GM23338 (cell line): ENCODE data around the gene NINL. TPM values are rescaled to one million over a fixed set of nuclear protein-coding genes. Genes with fewer than 3 reads are reported as not detected.
"Not testable (repeated sequence)": the region's sequence is repeated elsewhere in the genome, so short reads cannot be mapped to it uniquely, and the experiment has no call there.

ENCODE experiments used
- ATAC-seq: fragments of 200-7000 bp; cut with Tn5 transposase; 3 replicates; pipeline ENCODE4 v1.9.1; 2020
- DNase-seq: peaks from one replicate; pipeline ENCODE4 v3.0.0-alpha.2; 2015; ENCODE audit warnings: low spot score
- H2AFZ ChIP-seq: fragments of 200-600 bp; sonication (generic); 2 replicates; pipeline ENCODE4 v1.8.0; 2016; ENCODE audit warnings: antibody characterized with exemption, mild to moderate bottlenecking, moderate library complexity
- H3F3A ChIP-seq: fragments of 200-600 bp; sonication (generic); replicated peaks from 2 replicates; pipeline ENCODE4 v1.8.0; 2017; ENCODE audit warnings: antibody characterized with exemption, mixed run types, low read depth
- H3K27ac ChIP-seq: fragments of 200-600 bp; sonication (generic); 2 replicates; pipeline ENCODE4 v1.6.1; 2016; ENCODE audit warnings: low read depth
- H3K27me3 ChIP-seq: fragments of 200-600 bp; sonication (generic); 2 replicates; pipeline ENCODE4 v1.8.0; 2016; ENCODE audit warnings: mild to moderate bottlenecking, mixed run types, moderate library complexity; ENCODE audit not compliant: insufficient read depth
- H3K36me3 ChIP-seq: fragments of 200-600 bp; sonication (generic); 2 replicates; pipeline ENCODE4 v1.8.0; 2016; ENCODE audit warnings: mild to moderate bottlenecking; ENCODE audit not compliant: insufficient read depth
- H3K4me1 ChIP-seq: fragments of 200-600 bp; sonication (generic); 2 replicates; pipeline ENCODE4 v1.8.0; 2016; ENCODE audit warnings: mild to moderate bottlenecking, moderate library complexity; ENCODE audit not compliant: insufficient read depth
- H3K4me2 ChIP-seq: fragments of 200-600 bp; sonication (generic); 2 replicates; pipeline ENCODE4 v1.7.1; 2017; ENCODE audit warnings: mixed run types
- H3K4me3 ChIP-seq: fragments of 200-600 bp; sonication (generic); 2 replicates; pipeline ENCODE4 v1.6.1; 2016; ENCODE audit warnings: mixed run types
- H3K79me2 ChIP-seq: fragments of 200-600 bp; sonication (generic); replicated peaks from 2 replicates; pipeline ENCODE4 v1.8.0; 2017; ENCODE audit warnings: mild to moderate bottlenecking; ENCODE audit not compliant: insufficient read depth
- H3K9me2 ChIP-seq: fragments of 200-600 bp; sonication (generic); 2 replicates; pipeline ENCODE4 v1.8.0; 2017; ENCODE audit not compliant: insufficient read depth
- H4K20me1 ChIP-seq: fragments of 200-600 bp; sonication (generic); replicated peaks from 2 replicates; pipeline ENCODE4 v1.8.0; 2017; ENCODE audit warnings: mild to moderate bottlenecking; ENCODE audit not compliant: insufficient read depth
- H3K27ac Mint-ChIP-seq: 2 replicates; pipeline ENCODE4 v1.8.0; 2020; ENCODE audit warnings: inconsistent platforms, mild to moderate bottlenecking, moderate library complexity, mixed read lengths
- H3K27me3 Mint-ChIP-seq: 3 replicates; pipeline ENCODE4 v1.8.0; 2022; ENCODE audit warnings: low read depth, mild to moderate bottlenecking, moderate library complexity, mixed read lengths, inconsistent platforms; ENCODE audit not compliant: insufficient read depth, poor library complexity
- H3K36me3 Mint-ChIP-seq: 3 replicates; pipeline ENCODE4 v1.8.0; 2021; ENCODE audit warnings: low read depth, mild to moderate bottlenecking, inconsistent platforms, moderate library complexity, mixed read lengths
- H3K4me1 Mint-ChIP-seq: 3 replicates; pipeline ENCODE4 v1.8.0; 2020; ENCODE audit warnings: mild to moderate bottlenecking, inconsistent platforms, mixed read lengths
- H3K4me3 Mint-ChIP-seq: 3 replicates; pipeline ENCODE4 v1.8.0; 2021; ENCODE audit warnings: moderate library complexity, mild to moderate bottlenecking, inconsistent platforms, mixed read lengths
- H3K9me3 Mint-ChIP-seq: 3 replicates; pipeline ENCODE4 v1.8.0; 2020; ENCODE audit warnings: moderate library complexity, mild to moderate bottlenecking, inconsistent platforms, mixed read lengths
- CREB1 ChIP-seq: fragments of 250-450 bp; sonication (Bioruptor Pico); IDR thresholded peaks from 2 replicates; pipeline ENCODE4 v1.5.0; 2020; ENCODE audit warnings: low read depth, mild to moderate bottlenecking, moderate library complexity
- CTCF ChIP-seq, 2 experiments: fragments of 200-600 bp in 1 of 2; sonication (generic) in 1 of 2; conservative IDR thresholded peaks; 2 replicates each; pipeline versions ENCODE4 v1.5.1 to v1.6.1; 2016 to 2017; ENCODE audit warnings: antibody characterized with exemption in 2 of 2, low read depth in 2 of 2, mild to moderate bottlenecking in 2 of 2, moderate library complexity in 1 of 2
- EZH2 ChIP-seq: fragments of 200-600 bp; sonication (generic); IDR thresholded peaks from one replicate; pipeline ENCODE4 v1.8.0; 2017; ENCODE audit warnings: antibody characterized with exemption, mild to moderate bottlenecking, low read depth; ENCODE audit not compliant: unreplicated experiment
- JUNB ChIP-seq: IDR thresholded peaks from one replicate; pipeline ENCODE4 v1.6.1; 2016; ENCODE audit warnings: antibody characterized with exemption; ENCODE audit not compliant: unreplicated experiment
- NANOG ChIP-seq: IDR thresholded peaks from 2 replicates; pipeline ENCODE4 v1.6.1; 2016; ENCODE audit warnings: antibody characterized with exemption, borderline replicate concordance
- REST ChIP-seq: IDR thresholded peaks from one replicate; pipeline ENCODE4 v1.6.1; 2018; ENCODE audit warnings: antibody characterized with exemption; ENCODE audit not compliant: unreplicated experiment
- STAT1 ChIP-seq: IDR thresholded peaks from one replicate; pipeline ENCODE4 v1.6.1; 2016; ENCODE audit warnings: antibody characterized with exemption; ENCODE audit not compliant: unreplicated experiment
- polyA plus RNA-seq: library from polyadenylated mRNA; unstranded; fragments of >200 nt; fragmentation: Nextera tagmentation; extraction: Ambion mirVana; gene quantifications from 2 replicates; pipeline ENCODE4 v1.2.1, GENCODE V29; 2016
- total RNA-seq: library from RNA; depleted of rRNA; stranded (reverse); fragments of >200 nt; shearing (Covaris generic); gene quantifications from 2 replicates; pipeline ENCODE4 v1.2.3, GENCODE V29; 2014

The NINL gene
- total and polyA plus RNA-seq, 2 experiments from 2014 or later, result 18.0 to 31.2 TPM

- not testable (repeated sequence) for H3K27me3 ChIP-seq, H4K20me1 ChIP-seq, H3K9me2 ChIP-seq, H3K27me3 Mint-ChIP-seq, H3K4me3 Mint-ChIP-seq, H3K9me3 Mint-ChIP-seq, H3K27ac Mint-ChIP-seq, H3K36me3 ChIP-seq, H2AFZ ChIP-seq, H3F3A ChIP-seq, H3K4me1 Mint-ChIP-seq, H3K27ac ChIP-seq, H3K4me2 ChIP-seq, H3K4me3 ChIP-seq, H3K4me1 ChIP-seq, H3K36me3 Mint-ChIP-seq, DNase-seq, H3K79me2 ChIP-seq, ATAC-seq
Measured at GRCh38 chr20:25602914-25603309, 17.6 kb upstream of the NINL start.

GRCh38 chr20:25602191-25602913 is 17.0 kb upstream of the NINL start:
- H4K20me1 ChIP-seq, H2AFZ ChIP-seq, H3K4me1 ChIP-seq, H3K27me3 ChIP-seq, H3K36me3 Mint-ChIP-seq, H3K4me1 Mint-ChIP-seq, H3K4me3 Mint-ChIP-seq, H3K79me2 ChIP-seq, DNase-seq, H3K27ac ChIP-seq, H3K4me3 ChIP-seq, H3F3A ChIP-seq, H3K36me3 ChIP-seq, H3K9me2 ChIP-seq, H3K27ac Mint-ChIP-seq, H3K4me2 ChIP-seq, H3K27me3 Mint-ChIP-seq, H3K9me3 Mint-ChIP-seq, ATAC-seq: not testable (repeated sequence)

GRCh38 chr20:25601659-25602058 is 16.3 kb upstream of the NINL start:
- H3K36me3 ChIP-seq, result no peaks in the 10 kb centered on the region
- H3K27ac ChIP-seq, result no peak overlapping the region
- H3F3A ChIP-seq, result no peaks in the 10 kb centered on the region
- Mint-ChIP-seq H3K4me3 (no peak overlapping the region), H3K36me3 (no peaks in the 10 kb centered on the region; the same call in 2 of the 3 replicates), H3K27me3 (peaks cover 5% of the 10 kb centered on the region), H3K4me1 (no peaks in the 10 kb centered on the region), H3K27ac (no peak overlapping the region), H3K9me3 (peaks cover 4% of the 10 kb centered on the region; the same call in 1 of the 3 replicates)
- no peaks in the 10 kb centered on the region for H3K27me3 ChIP-seq
- ATAC-seq, result no peak
- no peaks in the 10 kb centered on the region for H3K4me1 ChIP-seq
- no peaks in the 10 kb centered on the region for H4K20me1 ChIP-seq
- no peak overlapping the region for H2AFZ ChIP-seq
- no peak for DNase-seq
- no peak overlapping the region for H3K4me2 ChIP-seq
- H3K9me2 ChIP-seq, result no peaks in the 10 kb centered on the region
- TF ChIP-seq EZH2, result no peak
- no peak for TF ChIP-seq REST
- no peak for TF ChIP-seq JUNB
- no peak for TF ChIP-seq STAT1
- no peak for TF ChIP-seq CREB1 (CRISPR knock-in tag)
- no peak for TF ChIP-seq CTCF (conservative IDR thresholded peaks at IDR 0.05; ENCODE audit: low read depth in 2 of 2)
- no peak for TF ChIP-seq NANOG
- H3K79me2 ChIP-seq, result no peaks in the 10 kb centered on the region
- H3K4me3 ChIP-seq, result no peak overlapping the region
